HG02798 (cell line): ENCODE measurements around the gene LACTB.
A peak's percentile ranks its signal among the peaks of the same experiment; 100 is the strongest.
"Not testable (repeated sequence)": the region's sequence is repeated elsewhere in the genome, so short reads cannot be mapped to it uniquely, and the experiment has no call there.

Experiments
- ATAC-seq: cut with Tn5 transposase; IDR thresholded peaks from one replicate; pipeline ENCODE4 v1.9.1; 2021; ENCODE audit warnings: mild to moderate bottlenecking; ENCODE audit not compliant: unreplicated experiment, poor library complexity

LACTB gene

DNA sequence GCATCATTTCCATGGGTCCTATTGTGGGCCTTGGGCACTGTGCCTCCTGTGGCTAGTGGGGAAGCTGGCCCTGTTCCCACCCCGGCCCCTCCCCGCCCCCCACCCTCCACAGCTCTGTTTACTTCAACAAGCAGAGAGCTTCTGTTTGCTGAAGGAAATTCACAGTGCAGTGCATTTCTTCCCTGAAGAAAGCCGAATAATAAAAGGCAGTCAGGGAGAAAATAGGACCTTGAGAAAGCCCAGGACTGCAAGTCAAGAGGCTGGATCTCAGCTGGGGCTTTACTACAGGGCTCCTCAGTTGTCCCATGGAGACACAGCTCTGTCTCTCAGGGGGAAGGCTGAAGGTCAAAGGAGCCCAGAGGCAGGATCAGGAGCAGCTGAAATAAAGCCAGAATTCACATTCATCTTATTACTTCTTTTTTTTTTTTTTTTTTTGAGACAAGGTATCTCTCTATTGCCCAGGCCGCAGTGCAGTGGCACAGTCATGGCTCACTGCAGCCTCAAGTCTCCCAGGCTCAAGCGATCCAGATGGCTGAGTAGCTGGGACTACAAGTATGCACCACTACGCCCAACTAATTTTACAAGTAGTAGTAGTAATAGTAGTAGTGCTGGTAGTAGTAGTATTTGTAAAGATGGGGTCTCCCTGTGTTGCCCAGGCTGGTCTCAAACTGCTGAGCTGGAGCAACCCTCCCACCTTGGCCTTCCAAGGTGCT lies 33.0 kb upstream of the LACTB start:
- no peak for ATAC-seq

DNA sequence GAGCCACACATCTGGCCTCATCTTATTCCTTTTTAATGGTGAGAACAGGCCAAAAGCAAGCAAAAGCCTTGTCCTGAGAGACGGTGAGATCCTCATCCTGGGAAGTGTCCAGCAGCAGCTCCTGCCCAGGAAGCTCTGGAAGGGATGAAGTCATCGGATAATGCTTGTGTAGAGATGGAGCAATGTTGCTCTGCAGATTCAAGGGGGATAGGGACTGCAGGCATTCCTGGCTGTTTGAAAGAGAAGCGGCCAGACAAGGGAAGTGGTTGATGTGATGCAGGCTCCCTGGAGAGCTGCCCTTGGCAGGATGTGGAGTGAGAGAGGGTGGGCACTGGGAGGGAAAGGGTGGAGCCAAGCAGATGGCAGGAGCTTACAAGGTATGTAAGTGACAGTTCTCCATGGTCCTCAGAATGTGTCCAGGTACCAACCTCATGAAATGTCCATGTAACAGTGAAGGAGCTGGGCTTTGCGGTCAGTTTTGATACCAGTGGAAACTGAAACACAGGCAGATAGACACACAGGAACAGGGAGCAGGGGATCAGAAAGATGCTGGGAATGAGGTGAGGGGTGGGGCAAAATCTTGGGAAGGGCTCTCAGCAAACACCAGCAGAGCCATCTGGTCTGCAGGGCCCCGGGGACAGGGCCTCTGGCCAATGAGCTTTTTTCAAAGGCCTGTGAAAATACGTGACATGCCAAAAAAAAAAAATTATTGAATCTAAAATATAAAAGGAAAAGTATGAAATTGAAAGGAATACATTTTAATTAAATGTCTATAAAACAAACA lies 32.2 kb upstream of the LACTB start:
- ATAC-seq, result no peak

DNA sequence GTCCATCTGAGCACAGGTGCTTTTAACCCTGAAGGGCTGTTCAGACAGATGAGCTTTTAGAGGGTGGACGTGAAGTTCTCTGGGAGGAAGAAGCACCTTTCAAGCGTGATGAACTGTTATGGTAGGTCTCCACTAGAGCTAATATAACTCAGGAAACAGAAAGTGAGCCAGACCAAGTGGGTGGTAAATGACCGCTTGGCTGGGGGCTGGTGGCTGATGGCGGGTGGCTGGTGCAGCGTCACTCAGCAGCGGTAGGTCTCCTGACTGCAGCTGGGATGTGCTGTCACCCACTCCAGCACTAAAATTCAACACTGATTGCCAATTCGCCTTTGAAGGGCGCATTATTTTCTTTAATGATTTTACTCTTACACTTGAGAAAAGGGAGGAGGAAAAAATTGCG lies 31.2 kb upstream of the LACTB start:
- ATAC-seq, result no peak

DNA sequence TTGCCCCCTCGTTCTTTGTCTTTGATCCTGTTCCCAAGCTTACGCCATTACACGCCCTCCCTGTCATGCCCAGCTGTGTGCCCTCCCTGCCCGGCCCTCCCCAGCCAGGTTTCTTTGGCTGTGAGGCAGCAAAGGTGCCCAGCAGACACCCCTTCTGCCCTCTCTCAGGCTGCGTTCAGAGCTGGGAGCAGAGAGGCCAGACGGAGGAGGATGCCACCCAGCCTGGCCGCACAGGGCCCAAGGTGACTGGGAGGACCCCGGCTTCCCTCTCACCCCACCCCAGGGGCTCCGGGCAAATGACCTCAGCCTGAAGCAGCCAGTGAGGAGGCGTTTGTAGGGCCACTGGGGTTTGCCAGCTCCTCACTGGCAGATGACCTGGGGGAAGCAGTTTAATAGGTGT lies 30.8 kb upstream of the LACTB start:
- no peak for ATAC-seq

DNA sequence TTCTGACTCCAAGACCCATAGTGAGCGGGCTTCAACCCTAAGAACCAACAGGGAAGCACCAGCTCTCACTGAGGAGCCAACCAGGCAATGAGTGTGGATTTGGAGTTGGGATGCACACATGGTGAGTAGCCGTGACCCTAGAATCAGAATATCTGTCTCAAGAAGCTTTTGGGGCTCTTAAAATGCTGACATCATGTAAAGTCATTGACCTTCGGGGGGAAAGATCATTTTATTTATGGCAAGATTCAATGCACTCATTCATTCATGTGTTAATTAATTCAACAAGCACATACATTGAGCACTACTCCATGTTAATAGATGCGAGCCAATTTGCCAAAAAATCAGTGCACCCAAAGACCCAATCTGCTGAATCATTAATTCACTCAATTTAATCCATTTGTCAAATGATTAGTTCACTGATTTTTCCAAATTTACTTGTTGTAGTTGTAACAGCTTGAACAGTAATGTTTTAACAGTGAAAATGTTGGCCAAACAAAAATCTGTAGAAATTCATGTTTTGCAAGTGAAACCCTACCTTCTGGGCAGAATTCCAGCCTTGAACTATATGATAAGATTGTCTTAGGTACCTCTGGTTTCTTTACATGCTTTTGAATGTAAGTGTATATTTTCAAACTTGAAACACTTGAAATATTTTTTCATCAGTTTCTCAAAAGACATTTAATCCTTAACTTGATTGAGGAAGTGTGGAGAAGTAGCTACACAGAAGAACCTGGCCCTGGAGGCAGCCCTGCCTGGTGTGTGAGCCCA lies 29.8 kb upstream of the LACTB start:
- no peak for ATAC-seq

DNA sequence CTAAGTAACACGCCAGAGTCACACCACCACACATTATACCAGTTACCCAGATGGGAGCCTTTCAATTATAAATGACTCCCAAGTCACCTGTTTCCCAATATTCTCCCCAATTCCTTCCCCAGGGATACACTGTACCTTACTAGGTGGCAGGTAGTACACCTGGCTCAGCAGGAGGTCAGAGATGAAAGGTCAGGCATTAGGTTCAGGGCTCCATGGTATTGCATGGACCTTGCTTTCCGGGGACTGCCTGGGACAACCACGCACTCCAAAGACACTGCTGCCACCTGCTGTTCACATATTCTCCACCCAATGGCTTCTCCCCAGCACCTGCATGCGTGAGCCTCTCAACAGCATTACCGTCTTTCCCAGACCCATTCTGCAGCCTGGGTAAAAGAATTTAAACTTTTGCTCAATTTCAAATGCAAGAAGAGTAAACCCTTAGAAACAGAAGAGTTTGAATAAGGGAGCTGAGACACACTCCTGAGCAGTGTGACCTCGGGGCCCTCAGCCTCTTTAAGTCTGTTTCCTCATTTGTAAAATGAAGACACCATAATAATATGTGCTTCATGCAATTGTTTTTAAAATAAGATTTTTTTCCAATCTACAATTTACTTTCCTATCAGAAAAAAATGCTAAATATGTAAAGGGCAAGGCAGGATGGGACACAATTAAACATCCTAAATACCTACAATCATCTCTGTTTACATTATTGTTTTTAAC lies 28.0 kb upstream of the LACTB start:
- ATAC-seq, result peak; percentile 73

DNA sequence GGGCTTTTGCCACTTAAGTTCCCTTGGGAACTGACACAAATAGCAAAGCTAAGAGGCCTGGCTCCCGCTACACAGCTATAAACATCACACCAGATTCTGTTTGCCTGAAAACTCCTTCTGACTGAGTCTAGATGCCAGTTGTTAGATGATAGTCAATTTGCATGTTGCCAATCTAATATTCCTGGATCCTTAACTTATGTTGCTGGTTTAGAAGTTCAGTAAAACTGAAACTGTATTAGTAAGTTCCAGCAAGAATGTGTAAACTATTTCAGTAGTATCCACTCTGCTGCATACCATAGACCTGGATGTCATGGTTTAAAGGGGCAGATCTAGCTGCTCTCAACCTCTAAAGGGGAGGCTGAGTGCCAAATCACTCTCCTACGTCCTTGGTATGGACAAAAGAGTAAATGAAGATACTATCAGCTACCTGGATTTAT lies 27.1 kb upstream of the LACTB start:
- ATAC-seq, result no peak

DNA sequence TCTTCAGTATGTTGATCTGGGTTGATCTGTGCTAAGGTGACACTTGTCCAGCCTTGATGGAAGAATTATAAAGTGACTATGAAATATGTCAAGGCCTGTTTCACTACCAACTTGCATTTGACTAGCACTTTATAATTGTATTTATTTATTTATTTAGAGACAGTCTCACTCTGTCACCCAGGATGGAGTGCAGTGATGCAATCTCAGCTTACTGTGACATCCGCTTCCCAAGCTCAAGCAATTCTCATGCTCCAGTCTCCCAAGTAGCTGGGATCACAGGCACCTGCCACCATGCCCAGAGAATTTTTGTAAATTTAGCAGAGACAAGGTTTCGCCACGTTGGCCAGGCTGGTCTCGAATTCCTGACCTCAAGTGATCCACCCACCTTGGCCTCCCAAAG lies 25.5 kb upstream of the LACTB start:
- ATAC-seq, result no peak

DNA sequence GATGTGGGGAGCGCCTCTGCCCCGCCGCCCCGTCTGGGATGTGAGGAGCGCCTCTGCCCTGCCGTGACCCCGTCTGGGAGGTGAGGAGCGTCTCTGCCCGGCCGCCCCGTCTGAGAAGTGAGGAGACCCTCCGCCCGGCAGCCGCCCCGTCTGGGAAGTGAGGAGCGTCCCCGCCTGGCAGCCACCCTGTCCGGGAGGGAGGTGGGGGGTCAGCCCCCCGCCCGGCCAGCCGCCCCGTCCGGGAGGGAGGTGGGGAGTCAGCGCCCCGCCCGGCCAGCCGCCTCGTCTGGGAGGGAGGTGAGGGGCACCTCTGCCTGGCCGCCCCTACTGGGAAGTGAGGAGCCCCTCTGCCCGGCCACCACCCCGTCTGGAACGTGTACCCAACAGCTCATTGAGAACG lies 22.8 kb upstream of the LACTB start:
- ATAC-seq, result not testable (repeated sequence)

DNA sequence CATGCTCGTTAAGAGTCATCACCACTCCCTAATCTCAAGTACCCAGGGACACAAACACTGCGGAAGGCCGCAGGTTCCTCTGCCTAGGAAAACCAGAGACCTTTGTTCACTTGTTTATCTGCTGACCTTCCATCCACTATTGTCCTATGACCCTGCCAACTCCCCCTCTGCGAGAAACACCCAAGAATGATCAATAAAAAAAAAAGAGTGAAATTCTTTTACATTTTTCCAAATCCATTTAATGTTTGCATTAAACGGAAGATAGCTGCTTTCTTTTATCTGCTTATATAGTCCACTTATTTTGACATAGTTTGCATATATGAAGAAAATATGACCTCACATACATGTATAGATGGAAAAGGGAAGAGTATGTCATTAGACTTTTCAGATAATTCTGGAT lies 22.1 kb upstream of the LACTB start:
- ATAC-seq, result not testable (repeated sequence)

DNA sequence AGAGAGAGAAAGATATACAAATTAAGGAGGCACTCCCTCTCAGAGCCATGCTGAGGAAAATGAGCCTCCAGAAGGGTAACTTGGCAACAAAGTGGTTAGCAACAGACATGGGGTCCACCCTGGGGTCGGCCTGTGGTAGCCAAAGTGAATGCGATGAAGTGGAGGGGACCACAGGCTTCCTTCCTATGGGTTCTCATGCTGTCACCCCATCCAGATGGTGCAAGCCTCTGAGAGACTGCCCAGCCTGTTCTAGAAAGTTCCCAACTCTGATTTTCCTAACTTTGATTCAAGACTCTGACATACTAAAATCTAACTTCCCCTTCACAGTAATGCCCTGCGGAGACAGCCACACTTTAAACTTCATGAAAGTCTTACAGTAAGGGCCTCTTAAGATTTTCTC lies 18.2 kb upstream of the LACTB start:
- no peak for ATAC-seq

DNA sequence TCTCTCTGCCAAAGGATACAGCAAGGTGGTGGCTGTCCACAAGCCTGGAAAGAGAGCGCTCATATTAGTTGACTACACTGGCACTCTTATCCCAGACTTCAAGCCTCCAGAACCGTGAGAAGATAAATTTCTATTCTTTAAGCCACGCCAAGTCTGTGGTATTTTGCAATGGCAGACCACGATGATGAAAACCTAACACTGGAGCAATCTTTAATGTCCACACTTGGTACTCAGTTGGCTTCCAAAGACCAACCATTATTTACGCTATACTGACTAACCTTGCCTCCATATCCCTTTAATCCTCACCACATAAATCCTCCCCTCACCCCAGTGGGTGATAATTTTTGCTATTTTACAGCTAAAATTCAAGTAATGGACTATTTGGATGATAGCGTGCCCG lies 16.9 kb upstream of the LACTB start:
- no peak for ATAC-seq

DNA sequence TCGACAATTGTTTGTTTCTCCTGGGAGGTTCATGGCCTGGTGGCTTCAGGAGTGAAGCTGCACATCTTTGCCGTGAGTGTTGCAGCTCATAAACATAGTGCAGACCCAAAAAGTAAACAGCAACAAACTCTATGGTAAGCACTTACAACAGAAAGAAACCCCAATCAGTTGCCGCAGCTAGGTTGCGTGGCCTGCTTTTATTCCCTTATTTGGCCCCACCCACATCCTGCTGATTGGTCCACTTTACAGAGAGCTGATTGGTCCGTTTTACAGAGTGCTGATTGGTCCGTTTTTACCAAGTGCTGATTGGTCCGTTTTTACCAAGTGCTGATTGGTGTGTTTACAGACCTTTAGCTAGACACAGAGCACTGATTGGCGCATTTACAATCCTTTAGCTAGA lies 16.3 kb upstream of the LACTB start:
- ATAC-seq, result not testable (repeated sequence)

DNA sequence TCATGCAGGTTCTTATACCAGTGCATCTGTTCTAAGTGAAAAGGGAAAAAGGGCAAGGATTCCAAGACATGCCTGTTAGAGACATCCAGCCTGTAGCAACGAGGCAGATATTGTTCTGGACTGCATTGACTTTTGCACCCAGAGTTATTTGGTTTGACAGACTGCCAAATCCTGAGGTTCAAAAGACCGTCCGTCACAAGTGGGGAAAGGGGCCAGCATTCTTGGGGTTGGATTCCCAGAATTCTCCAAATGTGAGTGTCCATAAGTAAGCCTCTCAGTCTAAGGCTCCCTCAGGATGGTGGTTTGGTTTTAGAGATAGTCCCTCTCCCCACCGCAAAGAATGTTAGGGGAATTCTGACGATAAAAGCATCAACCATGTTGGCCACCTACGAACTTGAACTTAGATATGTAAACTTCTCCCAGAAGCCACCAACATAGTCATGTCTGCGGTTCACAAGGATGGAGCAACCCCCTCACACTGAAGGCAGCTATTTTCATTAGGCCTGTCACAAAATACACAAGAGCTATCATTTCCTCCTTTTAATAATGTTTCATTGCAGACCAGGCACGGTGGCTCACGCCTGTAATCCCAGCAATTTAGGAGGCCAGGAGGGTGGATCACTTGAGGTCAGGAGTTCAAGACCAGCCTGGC lies 13.6 kb upstream of the LACTB start:
- ATAC-seq, result no peak

DNA sequence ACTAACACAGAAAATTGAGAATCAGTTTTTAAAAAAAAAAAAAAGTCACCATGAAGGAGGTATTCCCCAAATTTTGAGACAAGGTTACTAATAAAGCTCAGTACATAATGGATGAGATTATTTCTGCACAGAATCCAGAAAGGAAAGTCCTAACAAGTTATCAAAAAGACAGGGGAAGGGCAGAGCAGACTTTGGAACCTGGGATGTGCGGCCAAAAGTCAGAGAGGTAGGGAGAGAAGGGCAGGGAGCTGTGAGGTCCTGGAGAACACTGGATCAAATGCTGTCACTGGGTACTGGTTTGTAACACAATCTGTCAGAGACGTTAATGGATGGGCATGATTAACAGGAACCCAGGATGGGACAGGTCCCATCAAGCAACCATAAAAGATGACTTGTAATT lies 12.2 kb upstream of the LACTB start:
- no peak for ATAC-seq

DNA sequence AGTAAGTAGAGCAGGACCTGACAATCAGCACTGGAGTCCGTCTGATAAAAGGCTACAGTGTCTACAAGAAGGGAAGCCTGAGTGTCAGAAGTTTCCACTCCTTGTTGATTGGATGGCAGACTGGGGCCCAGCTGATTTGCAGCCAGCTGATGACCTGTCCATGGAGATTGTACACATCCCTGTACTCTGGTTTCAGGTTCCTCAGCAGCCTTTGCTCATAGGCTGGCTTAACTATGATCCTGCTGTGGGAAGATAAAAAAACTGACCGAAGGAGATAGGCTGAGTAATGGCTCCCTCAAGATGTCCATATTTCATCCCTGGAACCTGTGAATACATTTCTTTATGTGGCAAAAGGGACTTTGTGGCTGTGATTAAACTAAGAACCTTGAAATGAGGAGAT lies 11.7 kb upstream of the LACTB start:
- ATAC-seq, result no peak

DNA sequence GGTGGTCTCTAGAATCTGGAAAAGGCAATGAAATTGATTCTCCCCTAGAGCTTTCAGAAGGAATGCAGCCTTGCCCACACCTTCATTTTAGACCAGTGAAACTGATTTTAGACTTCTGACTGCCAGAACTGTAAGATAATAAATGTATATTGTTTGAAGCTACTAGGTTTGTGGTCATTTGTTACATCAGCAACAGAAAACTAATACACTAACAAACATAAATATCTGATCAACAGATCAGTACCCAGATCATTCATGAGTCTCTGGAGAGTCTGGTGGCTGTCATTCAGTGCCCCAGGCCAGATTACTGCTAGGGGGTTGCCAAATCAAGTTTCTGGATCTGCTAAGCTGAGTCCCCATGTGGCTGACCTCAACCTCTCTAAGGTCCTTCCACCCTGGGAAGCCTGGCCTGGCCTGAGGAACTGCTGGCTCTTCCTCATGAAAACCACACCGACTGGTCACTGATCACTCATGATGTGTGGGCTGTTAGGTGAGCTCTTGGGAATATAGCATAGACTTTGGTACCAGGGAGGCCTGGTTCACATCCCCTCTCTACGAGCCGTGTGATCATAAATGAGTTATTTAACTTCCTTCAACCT lies 11.1 kb upstream of the LACTB start:
- ATAC-seq, result no peak

DNA sequence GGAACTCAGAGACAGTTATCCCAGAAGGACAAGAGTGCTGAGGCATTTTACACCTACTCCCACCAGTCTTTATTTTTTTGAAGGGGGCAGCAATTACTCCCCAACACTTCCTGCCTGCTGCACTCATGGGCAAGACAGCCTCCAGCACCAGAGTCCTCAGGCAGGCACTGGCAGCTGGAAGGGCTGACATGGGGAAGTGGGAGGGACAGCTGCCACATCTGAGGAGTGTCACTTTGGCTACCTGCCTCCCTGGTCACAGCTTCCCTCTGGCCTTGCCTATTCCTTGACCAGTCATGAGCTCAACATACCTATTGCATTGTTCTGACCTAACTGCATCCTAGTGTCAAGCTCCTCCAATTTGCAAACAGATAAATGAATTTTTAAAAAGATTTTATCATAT lies 10.2 kb upstream of the LACTB start:
- ATAC-seq, result no peak

DNA sequence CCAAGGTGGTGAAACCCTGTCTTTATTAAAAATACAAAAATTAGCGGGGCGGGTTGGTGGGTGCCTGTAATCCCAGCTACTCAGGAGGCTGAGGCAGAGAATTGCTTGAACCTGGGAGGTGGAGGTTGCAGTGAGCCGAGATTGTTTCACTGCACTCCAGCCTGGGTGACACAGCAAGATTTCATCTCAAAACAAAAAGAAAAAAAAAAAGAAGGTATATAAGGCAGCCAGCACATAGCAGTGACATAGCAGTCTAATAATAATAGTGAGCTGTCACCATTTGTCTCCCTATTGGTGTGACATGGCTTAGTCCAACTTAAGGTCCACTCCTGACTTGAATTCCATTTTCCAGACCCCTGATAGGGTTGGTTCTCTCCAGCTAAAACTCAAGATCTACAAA lies 8.8 kb upstream of the LACTB start:
- ATAC-seq, result no peak

DNA sequence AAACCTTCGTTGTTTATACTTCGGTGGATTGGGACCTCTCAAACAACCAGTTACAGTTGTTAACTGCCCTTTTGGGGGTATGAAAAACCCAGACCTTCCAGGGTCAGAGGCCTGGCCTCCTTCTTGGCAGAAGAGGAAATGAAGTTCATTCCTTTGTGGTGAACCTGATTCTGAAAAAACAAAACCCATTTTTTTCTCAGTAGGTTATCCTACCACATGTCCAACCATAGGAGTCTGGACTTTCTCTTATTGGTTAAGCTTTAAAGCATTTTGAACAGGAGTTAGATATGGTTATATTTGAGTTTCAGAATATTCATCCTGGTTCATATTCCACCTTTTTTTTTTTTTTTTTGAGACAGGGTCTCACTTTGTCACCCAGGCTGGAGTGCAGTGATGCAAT lies 7.2 kb upstream of the LACTB start:
- no peak for ATAC-seq
